PFSK-1 (cell line): Measurements from ENCODE around the gene RSPH6A.

Source experiments
- FOXP2 ChIP-seq: optimal IDR thresholded peaks from 2 replicates; pipeline ENCODE3; 2011; ENCODE audit warnings: borderline replicate concordance, control low read depth, inconsistent platforms; ENCODE audit not compliant: insufficient read depth; ENCODE audit errors: extremely low read length, extremely low read depth
- POLR2AphosphoS5 ChIP-seq: IDR thresholded peaks from 2 replicates; pipeline ENCODE4 v1.6.1; 2012; ENCODE audit warnings: low read depth, mild to moderate bottlenecking, control low read depth, low read length, moderate library complexity
- REST ChIP-seq, 2 experiments: IDR thresholded peaks; 2 replicates each; pipeline versions ENCODE4 v1.6.1 to v1.8.0; 2011 to 2012; ENCODE audit warnings: low read depth in 2 of 2, low read length in 2 of 2, control low read depth in 1 of 2, inconsistent platforms in 1 of 2, mild to moderate bottlenecking in 1 of 2, moderate library complexity in 1 of 2; ENCODE audit not compliant: insufficient read depth in 1 of 2
- SIN3A ChIP-seq: IDR thresholded peaks from 2 replicates; pipeline ENCODE4 v1.6.1; 2012; ENCODE audit warnings: mild to moderate bottlenecking, low read length, moderate library complexity, borderline replicate concordance; ENCODE audit not compliant: insufficient read depth
- TAF1 ChIP-seq: IDR thresholded peaks from 2 replicates; pipeline ENCODE4 v1.6.1; 2012; ENCODE audit warnings: low read length, control low read depth, borderline replicate concordance; ENCODE audit not compliant: insufficient read depth

Gene RSPH6A

GRCh38 chr19:45772912-45773311, 42.2 kb downstream of the RSPH6A start:
- TF ChIP-seq TAF1 (no peak), POLR2AphosphoS5 (no peak; the same call in 1 of the 2 replicates), FOXP2 (no peak), REST (IDR thresholded peaks at IDR 0.05; ENCODE audit: insufficient read depth in 1 of 2, low read depth in 2 of 2, low read length in 2 of 2) (no peak), SIN3A (no peak)

- TF ChIP-seq FOXP2 (no peak), REST (IDR thresholded peaks at IDR 0.05; ENCODE audit: insufficient read depth in 1 of 2, low read depth in 2 of 2, low read length in 2 of 2) (no peak), SIN3A (no peak), TAF1 (no peak), POLR2AphosphoS5 (no peak)
Observed at GRCh38 chr19:45772130-45772840, 42.8 kb downstream of the RSPH6A start.

GRCh38 chr19:45771311-45771933, 43.7 kb downstream of the RSPH6A start:
- TF ChIP-seq FOXP2 (no peak), REST (IDR thresholded peaks at IDR 0.05; ENCODE audit: insufficient read depth in 1 of 2, low read depth in 2 of 2, low read length in 2 of 2) (no peak), POLR2AphosphoS5 (no peak; the same call in 1 of the 2 replicates), TAF1 (no peak), SIN3A (no peak)

GRCh38 chr19:45770192-45771101, 44.7 kb downstream of the RSPH6A start:
- TF ChIP-seq POLR2AphosphoS5 = peak; percentile 93
- TF ChIP-seq SIN3A = 0 out of 2 replicates have a peak, but pooled peaks have one; percentile 12
- no peak for TF ChIP-seq FOXP2

GRCh38 chr19:45769821-45770191, 45.3 kb downstream of the RSPH6A start:
- TF ChIP-seq POLR2AphosphoS5 (no peak), FOXP2 (no peak), TAF1 (no peak), SIN3A (no peak), REST (IDR thresholded peaks at IDR 0.05; ENCODE audit: insufficient read depth in 1 of 2, low read depth in 2 of 2, low read length in 2 of 2) (no peak)
